K562 (cell line): Measurements from ENCODE around the gene RPL18A. TPM values are rescaled to one million over a fixed set of nuclear protein-coding genes. Genes with fewer than 3 reads are reported as not detected.

Experiments used
- ATAC-seq: fragments of 200-7000 bp; cut with Tn5 transposase; 3 replicates; pipeline ENCODE4 v1.9.1; 2020; ENCODE audit warnings: moderate library complexity
- BruUV-seq: library from RNA; stranded (reverse); fragments of 400-500 nt; replicated peaks from 2 replicates; lab custom pipeline; 2021; lab: Mats Ljungman, UMichigan
- CTCF ChIA-PET: fragments of 300-600 bp; formaldehyde crosslinking; extraction: SDS; loops from one replicate; lab custom pipeline; 2021; ENCODE audit warnings: low intra/inter-chr PET ratio; lab: Yijun Ruan, JAX
- POLR2A ChIA-PET: fragments of 300-600, 350-650 bp; sonication (Branson Sonifier 250); formaldehyde crosslinking; extraction: SDS; loops from one replicate; lab custom pipeline; 2021; ENCODE audit warnings: antibody characterized with exemption, inconsistent platforms; lab: Yijun Ruan, JAX
- DNase-seq, 4 experiments: peaks; one replicate each; pipeline versions ENCODE4 v3.0.0 to v3.0.0-alpha.2; 2011 to 2018; ENCODE audit warnings: low spot score in 3 of 4, mixed read lengths in 3 of 4; ENCODE audit errors: extremely low read depth in 1 of 4
- FAIRE-seq: peaks from 2 replicates; lab custom pipeline; 2011; peaks lifted over from hg19 to GRCh38; lab: Jason Lieb, UNC
- H2AFZ ChIP-seq: 2 replicates; pipeline ENCODE4 v1.6.0; 2011; ENCODE audit warnings: low read depth, low read length, control low read depth, inconsistent platforms
- H3K27ac ChIP-seq: fragments of 200-600 bp; 3 replicates; pipeline ENCODE4 v1.8.0; 2011; ENCODE audit warnings: low read depth, mild to moderate bottlenecking, control low read depth, inconsistent platforms, low read length, moderate library complexity, mixed read lengths; ENCODE audit errors: extremely low read depth
- H3K27me3 ChIP-seq, 2 experiments: fragments of 300-600 bp in 1 of 2; 2 replicates in 1 of 2; 3 replicates in 1 of 2; pipeline versions ENCODE4 v1.6.0 to v1.8.0; 2011; ENCODE audit warnings: inconsistent platforms in 2 of 2, low read length in 2 of 2, mild to moderate bottlenecking in 1 of 2, mixed read lengths in 1 of 2, moderate library complexity in 1 of 2; ENCODE audit not compliant: control insufficient read depth in 2 of 2, insufficient read depth in 2 of 2
- H3K36me3 ChIP-seq: fragments of 300-600 bp; 3 replicates; pipeline ENCODE4 v1.8.0; 2011; ENCODE audit warnings: mild to moderate bottlenecking, low read length, inconsistent platforms; ENCODE audit not compliant: control insufficient read depth, insufficient read depth
- H3K4me1 ChIP-seq, 2 experiments: fragments of 200-600 bp in 1 of 2; replicated peaks in 1 of 2; 2 replicates in 1 of 2; 3 replicates in 1 of 2; pipeline versions ENCODE4 v1.5.1 to v1.8.0; 2011; ENCODE audit warnings: inconsistent platforms in 2 of 2, low read length in 2 of 2, mild to moderate bottlenecking in 1 of 2, mixed read lengths in 1 of 2, moderate library complexity in 1 of 2; ENCODE audit not compliant: control insufficient read depth in 2 of 2, insufficient read depth in 2 of 2
- H3K4me2 ChIP-seq: 2 replicates; pipeline ENCODE4 v1.6.1; 2011; ENCODE audit warnings: low read length, control low read depth, inconsistent platforms, mixed read lengths; ENCODE audit not compliant: insufficient read depth
- H3K4me3 ChIP-seq: fragments of 200-600 bp; sonication (generic), shearing (Covaris generic); 2 replicates; pipeline ENCODE4 v1.5.1; 2016; ENCODE audit warnings: control low read depth, inconsistent platforms
- H3K79me2 ChIP-seq: fragments of 200-600 bp; 3 replicates; pipeline ENCODE4 v1.8.0; 2011; ENCODE audit warnings: low read length, inconsistent platforms; ENCODE audit not compliant: control insufficient read depth, insufficient read depth
- H3K9ac ChIP-seq, 2 experiments: 2 replicates each; pipeline versions ENCODE4 v1.6.0 to v1.6.1; 2011; ENCODE audit warnings: low read depth in 2 of 2, low read length in 2 of 2, control low read depth in 1 of 2, inconsistent platforms in 1 of 2, mild to moderate bottlenecking in 1 of 2, mixed read lengths in 1 of 2; ENCODE audit not compliant: insufficient read depth in 1 of 2
- H3K9me1 ChIP-seq: one replicate; pipeline ENCODE4 v1.6.0; 2011; ENCODE audit warnings: inconsistent platforms, mild to moderate bottlenecking, low read length, moderate library complexity; ENCODE audit not compliant: control insufficient read depth, insufficient read depth
- H3K9me3 ChIP-seq: replicated peaks from 2 replicates; pipeline ENCODE4 v1.5.1; 2011; ENCODE audit warnings: low read depth, low read length, inconsistent platforms; ENCODE audit not compliant: control insufficient read depth, insufficient read depth
- H4K20me1 ChIP-seq: replicated peaks from 2 replicates; pipeline ENCODE4 v1.6.1; 2011; ENCODE audit warnings: low read length, inconsistent platforms, mixed read lengths; ENCODE audit not compliant: control insufficient read depth, insufficient read depth
- ADNP ChIP-seq: fragments of 200-800 bp; sonication (Bioruptor generic); IDR thresholded peaks from 2 replicates; pipeline ENCODE4 v1.6.1; 2016; ENCODE audit warnings: missing genetic modification characterization, missing compliant biosample characterization
- ARID1B ChIP-seq: fragments of 450-650 bp; IDR thresholded peaks from 2 replicates; pipeline ENCODE4 v1.6.1; 2016; ENCODE audit warnings: antibody characterized with exemption, mild to moderate bottlenecking, inconsistent platforms
- NFYB ChIP-seq: IDR thresholded peaks from 2 replicates; pipeline ENCODE4 v1.6.1; 2011; ENCODE audit warnings: mild to moderate bottlenecking, moderate library complexity; ENCODE audit not compliant: insufficient read length; ENCODE audit errors: extremely low read depth
- OTX1 ChIP-seq: fragments of 450-650 bp; formaldehyde crosslinking; IDR thresholded peaks from 2 replicates; pipeline ENCODE4 v1.4.0; 2022; ENCODE audit warnings: mild to moderate bottlenecking
- PTTG1 ChIP-seq: fragments of 450-650 bp; IDR thresholded peaks from 2 replicates; pipeline ENCODE4 v1.6.1; 2016; ENCODE audit warnings: low read depth, mild to moderate bottlenecking, missing genetic modification characterization, missing compliant biosample characterization
- TCF7 ChIP-seq: sonication (generic); IDR thresholded peaks from 2 replicates; pipeline ENCODE4 v1.6.1; 2016; ENCODE audit warnings: antibody characterized with exemption, borderline replicate concordance
- ZNF121 ChIP-seq: sonication (generic); formaldehyde crosslinking; conservative IDR thresholded peaks from 2 replicates; pipeline ENCODE4 v1.8.0; 2022; ENCODE audit warnings: missing genetic modification reagents
- ZSCAN29 ChIP-seq: fragments of 450-650 bp; IDR thresholded peaks from 2 replicates; pipeline ENCODE4 v1.6.1; 2017
- WGBS: fragments of 100-300 bp; shearing (Covaris generic); methylation state at CpG from one replicate; pipeline ENCODE4 v1.1.6; 2016; ENCODE audit warnings: low coverage, mixed read lengths; ENCODE audit not compliant: insufficient coverage; ENCODE audit errors: missing lambda C conversion rate; 5-methylcytosine and 5-hydroxymethylcytosine counted together
- in situ Hi-C: fragments of 300-500 bp; cut with MboI; formaldehyde crosslinking; loops from 4 replicates; pipeline ENCODE4 v1.15.0; 2018; ENCODE audit warnings: inconsistent platforms, mixed read lengths
- intact Hi-C: fragments of 100-400 bp; cut with micrococcal nuclease; formaldehyde crosslinking; loops from 2 replicates; pipeline ENCODE4 v1.14.2; 2022
- polyA plus RNA-seq, 8 experiments: library from polyadenylated mRNA; depleted of rRNA in 4 of 8; stranded (reverse) in 5 of 8; unstranded in 3 of 8; fragments of >200 nt; fragmentation: Nextera tagmentation in 2 of 8; fragmentation: Illumina TruSeq in 1 of 8; extraction: Ambion mirVana in 2 of 8; extraction: Trizol in 1 of 8; gene quantifications; 2 replicates each; pipeline versions ENCODE4 v1.2.1 to v1.2.3, GENCODE V29; 2011 to 2014; ENCODE audit warnings: inconsistent platforms in 1 of 8, missing spikeins in 1 of 8
- total RNA-seq, 7 experiments: library from RNA; depleted of rRNA in 6 of 7; stranded (reverse); fragments of >200 nt in 6 of 7; fragmentation: Illumina TruSeq in 2 of 7; extraction: Trizol in 2 of 7; gene quantifications; 2 replicates each; pipeline versions ENCODE4 v1.2.1 to v1.2.3, GENCODE V29; 2011 to 2021; ENCODE audit warnings: low replicate concordance in 1 of 7
- TF ChIP-seq, protein P1 (sequence below): fragments of 450-650 bp; IDR thresholded peaks from 2 replicates; pipeline ENCODE4 v1.6.1; 2018; ENCODE audit not compliant: partially characterized antibody
- TF ChIP-seq, protein P2 (sequence below), 2 experiments: fragments of 450-650 bp in 1 of 2; sonication (generic) in 1 of 2; formaldehyde crosslinking; conservative IDR thresholded peaks; 2 replicates each; pipeline versions ENCODE4 v1.4.0 to v1.8.1; 2020 to 2022; ENCODE audit warnings: mild to moderate bottlenecking in 1 of 2, missing genetic modification reagents in 1 of 2
- TF ChIP-seq, protein P3 (sequence below), 3 experiments: IDR thresholded peaks in 2 of 3; conservative IDR thresholded peaks in 1 of 3; 2 replicates each; pipeline ENCODE4 v1.5.1; 2011 to 2012; ENCODE audit warnings: low read length in 3 of 3, mild to moderate bottlenecking in 3 of 3, control low read depth in 2 of 3, improper control_type of control experiment in 1 of 3, inconsistent platforms in 1 of 3, low read depth in 1 of 3, mixed read lengths in 1 of 3, moderate library complexity in 1 of 3; ENCODE audit not compliant: insufficient read depth in 2 of 3
- TF ChIP-seq, protein P4 (sequence below), 2 experiments: fragments of 450-650 bp; IDR thresholded peaks; 2 replicates each; pipeline ENCODE4 v1.6.1; 2018; ENCODE audit warnings: mild to moderate bottlenecking in 2 of 2, low read depth in 1 of 2; ENCODE audit not compliant: partially characterized antibody in 2 of 2

The RPL18A gene
- total and polyA plus RNA-seq, 9 of the 15 experiments (the other 6 are each of a cell fraction or from before 2014, with no cell fraction given) = 626 to 2,882 (median 1,895) TPM

DNA sequence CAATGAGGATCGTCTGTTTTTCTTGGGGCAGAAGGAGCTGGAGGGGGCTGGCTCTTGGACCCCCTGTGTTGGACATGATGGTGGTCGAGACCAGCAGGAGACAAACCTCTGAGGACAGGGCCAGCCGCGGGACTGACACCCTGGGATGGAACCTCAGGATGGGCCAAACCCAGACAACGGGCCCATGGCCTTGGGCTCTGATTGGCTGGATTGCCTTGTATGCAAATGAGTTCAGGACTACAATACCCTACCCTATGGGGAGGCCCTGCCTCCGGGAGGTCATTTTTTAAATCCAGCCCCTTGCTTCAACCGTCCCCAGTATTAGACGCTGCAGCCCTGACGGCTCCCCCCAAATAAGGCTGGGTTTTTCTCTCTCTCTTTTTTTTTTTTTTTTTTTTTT, 34.1 kb downstream of the RPL18A start:
- Histone ChIP-seq H3K4me2 (no peak overlapping the region), H2AFZ (no peak overlapping the region), H3K9me3 (no peaks in the 10 kb centered on the region), H3K4me1 (no peaks in the 10 kb centered on the region; a peak in 1 of 5 replicates), H3K4me3 (no peak overlapping the region), H3K27ac (no peak overlapping the region), H3K36me3 (no peaks in the 10 kb centered on the region), H3K79me2 (no peaks in the 10 kb centered on the region), H3K9ac (no peak overlapping the region), H3K9me1 (no peaks in the 10 kb centered on the region), H3K27me3 (peaks cover 9 to 20% of the 10 kb centered on the region in 2 experiments), H4K20me1 (no peaks in the 10 kb centered on the region)
- peak in 3 of 4 experiments; percentile 24 to 49 (median 37) for DNase-seq
- peak; percentile 51; the same call in 1 of the 3 replicates for ATAC-seq
- 7% methylated on average over 6 of the region's 9 CpGs for WGBS
- BruUV-seq = no TSS peak
- ChIA-PET CTCF (no interaction called here), POLR2A (no interaction called here)
- intact Hi-C loops (no loop called here), in situ Hi-C loops (no loop called here)
- no peak for FAIRE-seq
- TF ChIP-seq, protein P1, sequence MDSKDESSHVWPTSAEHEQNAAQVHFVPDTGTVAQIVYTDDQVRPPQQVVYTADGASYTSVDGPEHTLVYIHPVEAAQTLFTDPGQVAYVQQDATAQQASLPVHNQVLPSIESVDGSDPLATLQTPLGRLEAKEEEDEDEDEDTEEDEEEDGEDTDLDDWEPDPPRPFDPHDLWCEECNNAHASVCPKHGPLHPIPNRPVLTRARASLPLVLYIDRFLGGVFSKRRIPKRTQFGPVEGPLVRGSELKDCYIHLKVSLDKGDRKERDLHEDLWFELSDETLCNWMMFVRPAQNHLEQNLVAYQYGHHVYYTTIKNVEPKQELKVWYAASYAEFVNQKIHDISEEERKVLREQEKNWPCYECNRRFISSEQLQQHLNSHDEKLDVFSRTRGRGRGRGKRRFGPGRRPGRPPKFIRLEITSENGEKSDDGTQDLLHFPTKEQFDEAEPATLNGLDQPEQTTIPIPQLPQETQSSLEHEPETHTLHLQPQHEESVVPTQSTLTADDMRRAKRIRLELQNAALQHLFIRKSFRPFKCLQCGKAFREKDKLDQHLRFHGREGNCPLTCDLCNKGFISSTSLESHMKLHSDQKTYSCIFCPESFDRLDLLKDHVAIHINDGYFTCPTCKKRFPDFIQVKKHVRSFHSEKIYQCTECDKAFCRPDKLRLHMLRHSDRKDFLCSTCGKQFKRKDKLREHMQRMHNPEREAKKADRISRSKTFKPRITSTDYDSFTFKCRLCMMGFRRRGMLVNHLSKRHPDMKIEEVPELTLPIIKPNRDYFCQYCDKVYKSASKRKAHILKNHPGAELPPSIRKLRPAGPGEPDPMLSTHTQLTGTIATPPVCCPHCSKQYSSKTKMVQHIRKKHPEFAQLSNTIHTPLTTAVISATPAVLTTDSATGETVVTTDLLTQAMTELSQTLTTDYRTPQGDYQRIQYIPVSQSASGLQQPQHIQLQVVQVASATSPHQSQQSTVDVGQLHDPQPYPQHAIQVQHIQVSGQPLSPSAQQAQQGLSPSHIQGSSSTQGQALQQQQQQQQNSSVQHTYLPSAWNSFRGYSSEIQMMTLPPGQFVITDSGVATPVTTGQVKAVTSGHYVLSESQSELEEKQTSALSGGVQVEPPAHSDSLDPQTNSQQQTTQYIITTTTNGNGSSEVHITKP = peak; percentile 66
- TF ChIP-seq, protein P2, sequence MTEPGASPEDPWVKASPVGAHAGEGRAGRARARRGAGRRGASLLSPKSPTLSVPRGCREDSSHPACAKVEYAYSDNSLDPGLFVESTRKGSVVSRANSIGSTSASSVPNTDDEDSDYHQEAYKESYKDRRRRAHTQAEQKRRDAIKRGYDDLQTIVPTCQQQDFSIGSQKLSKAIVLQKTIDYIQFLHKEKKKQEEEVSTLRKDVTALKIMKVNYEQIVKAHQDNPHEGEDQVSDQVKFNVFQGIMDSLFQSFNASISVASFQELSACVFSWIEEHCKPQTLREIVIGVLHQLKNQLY (CRISPR knock-in tag; conservative IDR thresholded peaks at IDR 0.05) = no peak
- TF ChIP-seq ZSCAN29 (no peak), ADNP (tag) (no peak), TCF7 (no peak), NFYB (peak; percentile 26), OTX1 (CRISPR knock-in tag) (no peak), ZNF121 (CRISPR knock-in tag) (no peak), ARID1B (no peak), PTTG1 (tag) (no peak)
- TF ChIP-seq, protein P3, sequence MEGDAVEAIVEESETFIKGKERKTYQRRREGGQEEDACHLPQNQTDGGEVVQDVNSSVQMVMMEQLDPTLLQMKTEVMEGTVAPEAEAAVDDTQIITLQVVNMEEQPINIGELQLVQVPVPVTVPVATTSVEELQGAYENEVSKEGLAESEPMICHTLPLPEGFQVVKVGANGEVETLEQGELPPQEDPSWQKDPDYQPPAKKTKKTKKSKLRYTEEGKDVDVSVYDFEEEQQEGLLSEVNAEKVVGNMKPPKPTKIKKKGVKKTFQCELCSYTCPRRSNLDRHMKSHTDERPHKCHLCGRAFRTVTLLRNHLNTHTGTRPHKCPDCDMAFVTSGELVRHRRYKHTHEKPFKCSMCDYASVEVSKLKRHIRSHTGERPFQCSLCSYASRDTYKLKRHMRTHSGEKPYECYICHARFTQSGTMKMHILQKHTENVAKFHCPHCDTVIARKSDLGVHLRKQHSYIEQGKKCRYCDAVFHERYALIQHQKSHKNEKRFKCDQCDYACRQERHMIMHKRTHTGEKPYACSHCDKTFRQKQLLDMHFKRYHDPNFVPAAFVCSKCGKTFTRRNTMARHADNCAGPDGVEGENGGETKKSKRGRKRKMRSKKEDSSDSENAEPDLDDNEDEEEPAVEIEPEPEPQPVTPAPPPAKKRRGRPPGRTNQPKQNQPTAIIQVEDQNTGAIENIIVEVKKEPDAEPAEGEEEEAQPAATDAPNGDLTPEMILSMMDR (IDR thresholded peaks at IDR 0.05 in 2 of 3, conservative IDR thresholded peaks at IDR 0.05 in 1 of 3; ENCODE audit: insufficient read depth in 2 of 3, low read depth in 1 of 3, low read length in 3 of 3) = no peak
- TF ChIP-seq, protein P4, sequence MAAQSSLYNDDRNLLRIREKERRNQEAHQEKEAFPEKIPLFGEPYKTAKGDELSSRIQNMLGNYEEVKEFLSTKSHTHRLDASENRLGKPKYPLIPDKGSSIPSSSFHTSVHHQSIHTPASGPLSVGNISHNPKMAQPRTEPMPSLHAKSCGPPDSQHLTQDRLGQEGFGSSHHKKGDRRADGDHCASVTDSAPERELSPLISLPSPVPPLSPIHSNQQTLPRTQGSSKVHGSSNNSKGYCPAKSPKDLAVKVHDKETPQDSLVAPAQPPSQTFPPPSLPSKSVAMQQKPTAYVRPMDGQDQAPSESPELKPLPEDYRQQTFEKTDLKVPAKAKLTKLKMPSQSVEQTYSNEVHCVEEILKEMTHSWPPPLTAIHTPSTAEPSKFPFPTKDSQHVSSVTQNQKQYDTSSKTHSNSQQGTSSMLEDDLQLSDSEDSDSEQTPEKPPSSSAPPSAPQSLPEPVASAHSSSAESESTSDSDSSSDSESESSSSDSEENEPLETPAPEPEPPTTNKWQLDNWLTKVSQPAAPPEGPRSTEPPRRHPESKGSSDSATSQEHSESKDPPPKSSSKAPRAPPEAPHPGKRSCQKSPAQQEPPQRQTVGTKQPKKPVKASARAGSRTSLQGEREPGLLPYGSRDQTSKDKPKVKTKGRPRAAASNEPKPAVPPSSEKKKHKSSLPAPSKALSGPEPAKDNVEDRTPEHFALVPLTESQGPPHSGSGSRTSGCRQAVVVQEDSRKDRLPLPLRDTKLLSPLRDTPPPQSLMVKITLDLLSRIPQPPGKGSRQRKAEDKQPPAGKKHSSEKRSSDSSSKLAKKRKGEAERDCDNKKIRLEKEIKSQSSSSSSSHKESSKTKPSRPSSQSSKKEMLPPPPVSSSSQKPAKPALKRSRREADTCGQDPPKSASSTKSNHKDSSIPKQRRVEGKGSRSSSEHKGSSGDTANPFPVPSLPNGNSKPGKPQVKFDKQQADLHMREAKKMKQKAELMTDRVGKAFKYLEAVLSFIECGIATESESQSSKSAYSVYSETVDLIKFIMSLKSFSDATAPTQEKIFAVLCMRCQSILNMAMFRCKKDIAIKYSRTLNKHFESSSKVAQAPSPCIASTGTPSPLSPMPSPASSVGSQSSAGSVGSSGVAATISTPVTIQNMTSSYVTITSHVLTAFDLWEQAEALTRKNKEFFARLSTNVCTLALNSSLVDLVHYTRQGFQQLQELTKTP (IDR thresholded peaks at IDR 0.05; ENCODE audit: low read depth in 1 of 2, partially characterized antibody in 2 of 2) = no peak
